GM12878 (cell line): ENCODE measurements around the gene KRAS. TPM values are rescaled to one million over a fixed set of nuclear protein-coding genes. Genes with fewer than 3 reads are reported as not detected.
A peak's percentile ranks its signal among the peaks of the same experiment; 100 is the strongest.

Source experiments
- ATF3 ChIP-seq: IDR thresholded peaks from 2 replicates; pipeline ENCODE4 v1.6.1; 2011; ENCODE audit warnings: low read depth, mild to moderate bottlenecking, low read length, moderate library complexity, borderline replicate concordance; ENCODE audit errors: extremely low read depth
- BCL3 ChIP-seq: IDR thresholded peaks from 2 replicates; pipeline ENCODE4 v1.6.1; 2011; ENCODE audit warnings: borderline replicate concordance, low read depth, mild to moderate bottlenecking, moderate library complexity, low read length; ENCODE audit not compliant: insufficient read depth, poor library complexity, severe bottlenecking
- BCLAF1 ChIP-seq: fragments of 450-650 bp; IDR thresholded peaks from 2 replicates; pipeline ENCODE4 v1.6.1; 2017; ENCODE audit warnings: antibody characterized with exemption, mild to moderate bottlenecking, moderate library complexity
- GABPA ChIP-seq: IDR thresholded peaks from 2 replicates; pipeline ENCODE4 v1.6.1; 2014; ENCODE audit warnings: antibody characterized with exemption, low read depth, mild to moderate bottlenecking, inconsistent platforms
- HSF1 ChIP-seq: fragments of 150-350 bp; IDR thresholded peaks from 2 replicates; pipeline ENCODE4 v1.6.1; 2014; ENCODE audit warnings: mild to moderate bottlenecking, low read depth, low read length
- IKZF1 ChIP-seq: fragments of 450-650 bp; conservative IDR thresholded peaks from 2 replicates; pipeline ENCODE4 v1.6.1; 2017; ENCODE audit warnings: antibody characterized with exemption, mild to moderate bottlenecking
- KLF5 ChIP-seq: fragments of 450-650 bp; IDR thresholded peaks from 2 replicates; pipeline ENCODE4 v1.6.1; 2014; ENCODE audit warnings: mild to moderate bottlenecking; ENCODE audit not compliant: partially characterized antibody
- MEF2A ChIP-seq: IDR thresholded peaks from 2 replicates; pipeline ENCODE4 v1.6.1; 2011; ENCODE audit warnings: low read depth, mild to moderate bottlenecking, low read length, moderate library complexity; ENCODE audit not compliant: insufficient read depth
- MXI1 ChIP-seq: fragments of 150-350 bp; IDR thresholded peaks from 2 replicates; pipeline ENCODE4 v1.6.1; 2011; ENCODE audit warnings: low read depth, mild to moderate bottlenecking, inconsistent platforms, low read length, improper control_type of control experiment
- NFXL1 ChIP-seq: fragments of 450-650 bp; IDR thresholded peaks from 2 replicates; pipeline ENCODE4 v1.6.1; 2017; ENCODE audit warnings: antibody characterized with exemption, mild to moderate bottlenecking, borderline replicate concordance
- NKRF ChIP-seq: fragments of 450-650 bp; conservative IDR thresholded peaks from 2 replicates; pipeline ENCODE4 v1.6.1; 2017; ENCODE audit warnings: mild to moderate bottlenecking, moderate library complexity
- NR2F1 ChIP-seq: fragments of 450-650 bp; conservative IDR thresholded peaks from 2 replicates; pipeline ENCODE4 v1.6.1; 2017; ENCODE audit warnings: mild to moderate bottlenecking
- RB1 ChIP-seq: fragments of 450-650 bp; formaldehyde crosslinking; IDR thresholded peaks from 2 replicates; pipeline ENCODE4 v1.6.1; 2017; ENCODE audit warnings: mild to moderate bottlenecking, borderline replicate concordance
- RFX5 ChIP-seq: IDR thresholded peaks from 2 replicates; pipeline ENCODE4 v1.6.1; 2011; ENCODE audit warnings: low read depth, low read length, improper control_type of control experiment
- SP1 ChIP-seq: IDR thresholded peaks from one replicate; pipeline ENCODE4 v1.6.1; 2011; ENCODE audit warnings: low read depth, low read length
- TCF12 ChIP-seq: IDR thresholded peaks from 2 replicates; pipeline ENCODE4 v1.6.1; 2011; ENCODE audit warnings: low read depth, mild to moderate bottlenecking, low read length
- TCF7 ChIP-seq: IDR thresholded peaks from 2 replicates; pipeline ENCODE4 v1.6.1; 2014; ENCODE audit warnings: antibody characterized with exemption, borderline replicate concordance
- ZBED1 ChIP-seq: IDR thresholded peaks from 2 replicates; pipeline ENCODE4 v1.6.1; 2016; ENCODE audit warnings: borderline replicate concordance
- ZNF622 ChIP-seq: fragments of 450-650 bp; IDR thresholded peaks from 2 replicates; pipeline ENCODE4 v1.6.1; 2017; ENCODE audit warnings: mild to moderate bottlenecking, inconsistent platforms
- polyA plus RNA-seq, 11 experiments: library from polyadenylated mRNA; depleted of rRNA in 4 of 11; unstranded in 6 of 11; stranded (reverse) in 5 of 11; fragments of >200 nt; fragmentation: Nextera tagmentation in 4 of 11; fragmentation: Illumina TruSeq in 1 of 11; extraction: Ambion mirVana in 4 of 11; extraction: Trizol in 1 of 11; gene quantifications; 1 replicate in 1 of 11; 2 replicates in 10 of 11; pipeline versions ENCODE4 v1.2.1 to v1.2.3, GENCODE V29; 2011 to 2016; ENCODE audit warnings: inconsistent platforms in 2 of 11, missing spikeins in 2 of 11, low read depth in 1 of 11
- total RNA-seq, 4 experiments: library from RNA; depleted of rRNA in 3 of 4; stranded (reverse); fragments of >200 nt in 3 of 4; fragmentation: Illumina TruSeq in 1 of 4; extraction: Trizol in 1 of 4; gene quantifications; 2 replicates each; pipeline versions ENCODE4 v1.2.1 to v1.2.3, GENCODE V29; 2013 to 2021

Gene KRAS
- total and polyA plus RNA-seq, 10 of the 15 experiments (the other 5 are each of a cell fraction or from before 2014, with no cell fraction given), result 3.1 to 23.8 (median 8.0) TPM

- peak; percentile 59; the same call in 1 of the 2 replicates for TF ChIP-seq TCF12
- 0 out of 2 replicates have a peak, but pooled peaks have one; percentile 19 for TF ChIP-seq MEF2A
- TF ChIP-seq RFX5, result no peak
- no peak for TF ChIP-seq BCL3
- TF ChIP-seq TCF7, result no peak
- TF ChIP-seq GABPA, result 0 out of 2 replicates have a peak, but pooled peaks have one; percentile 27
- TF ChIP-seq HSF1, result 0 out of 2 replicates have a peak, but pooled peaks have one; percentile 32
- TF ChIP-seq RB1, result peak; percentile 29; the same call in 1 of the 2 replicates
- peak; percentile 60; the same call in 1 of the 2 replicates for TF ChIP-seq IKZF1
- TF ChIP-seq NKRF, result no peak
- peak; percentile 15; the same call in 1 of the 2 replicates for TF ChIP-seq ATF3
- TF ChIP-seq ZNF622, result no peak
- no peak for TF ChIP-seq BCLAF1
- no peak for TF ChIP-seq KLF5
- TF ChIP-seq NR2F1, result no peak
- TF ChIP-seq NFXL1, result no peak
- TF ChIP-seq ZBED1, result no peak
- peak; percentile 52 for TF ChIP-seq SP1
- peak; percentile 96 for TF ChIP-seq MXI1
Measured at GRCh38 chr12:25195056-25195971, 55.4 kb downstream of the KRAS start, which contains the start of the genes DNAI7 and ETFRF1 (continued).
